ENCODE measurements around the gene NFE2. TPM values are rescaled to one million over a fixed set of nuclear protein-coding genes. Genes with fewer than 3 reads are reported as not detected.

The NFE2 gene
- total and polyA plus RNA-seq, 2 donors (not counting 3 experiments of a cell fraction or from before 2014, with no cell fraction given) = not detected

GRCh38 chr12:54341378-54342300 is 40.8 kb upstream of the NFE2 start:
- no TSS peak for BruUV-seq (replicated peaks)
- peaks cover 4% of the 10 kb centered on the region for H3K79me2 ChIP-seq (ENCODE audit: control insufficient read depth, insufficient read depth, low read length)

DNA sequence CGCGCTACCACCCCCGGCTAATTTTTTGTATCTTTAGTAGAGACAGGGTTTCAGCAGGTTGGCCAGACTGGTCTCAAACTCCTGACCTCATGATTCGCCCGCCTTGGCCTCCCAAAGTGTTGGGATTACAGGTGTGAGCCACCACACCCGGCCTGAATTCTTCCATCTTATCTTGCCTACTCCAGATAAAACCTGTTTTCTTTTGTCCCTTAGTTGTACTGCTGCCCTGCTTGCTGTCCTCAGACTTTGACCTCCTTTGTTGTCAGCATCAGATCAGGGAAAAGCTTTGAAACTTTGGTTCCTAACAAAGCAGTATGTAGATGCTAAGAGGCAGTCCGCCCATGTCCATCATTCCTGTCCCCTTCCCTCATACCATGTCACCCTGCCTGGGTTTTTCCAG is 40.0 kb upstream of the NFE2 start:
- Histone ChIP-seq H3K36me3 (ENCODE audit: control insufficient read depth in 2 of 2, extremely low read depth in 1 of 2, insufficient read depth in 2 of 2, low read length in 2 of 2) (peaks cover 20 to 21% of the 10 kb centered on the region in 2 experiments), H3K27ac (ENCODE audit: insufficient read depth, low read depth, low read length) (no peak overlapping the region), H3K9me1 (replicated peaks; ENCODE audit: control insufficient read depth, extremely low read depth, insufficient read depth, low read length) (no peaks in the 10 kb centered on the region), H3K79me2 (ENCODE audit: control insufficient read depth, insufficient read depth, low read length) (peaks cover 4% of the 10 kb centered on the region), H3K4me2 (ENCODE audit: insufficient read depth, low read length) (no peak overlapping the region), H2AFZ (ENCODE audit: low read depth, low read length) (no peak overlapping the region), H3K4me3 (replicated peaks in 1 of 3; ENCODE audit: insufficient read depth in 1 of 3, low read depth in 1 of 3, low read length in 3 of 3) (no peak overlapping the region), H3K9ac (replicated peaks; ENCODE audit: extremely low read depth, insufficient read depth, low read length) (no peak overlapping the region), H3K4me1 (ENCODE audit: control insufficient read depth, extremely low read depth, insufficient read depth, low read length) (no peaks in the 10 kb centered on the region), H3K9me3 (replicated peaks; ENCODE audit: control insufficient read depth, insufficient read depth, low read length) (no peaks in the 10 kb centered on the region), H3K27me3 (ENCODE audit: control insufficient read depth in 2 of 2, insufficient read depth in 2 of 2, low read length in 2 of 2) (no peaks in the 10 kb centered on the region), H4K20me1 (replicated peaks; ENCODE audit: control insufficient read depth, extremely low read depth, insufficient read depth, low read length) (no peaks in the 10 kb centered on the region)
- TF ChIP-seq POLR2A (IDR thresholded peaks at IDR 0.05; ENCODE audit: low read depth, low read length) (no peak), MYC (IDR thresholded peaks at IDR 0.05; ENCODE audit: low read depth, low read length) (no peak), EZH2 (IDR thresholded peaks at IDR 0.05; ENCODE audit: borderline replicate concordance, low read depth, low read length, severe bottlenecking) (no peak)
- CTCF ChIA-PET = interaction anchor here (1.1 to 1.2 kb wide), 3 partner anchors 28 to 120 kb away, joined by 3 to 5 read pairs (median 3); no protein-coding TSS in a partner anchor
- no TSS peak for BruUV-seq (replicated peaks)
- DNase-seq (ENCODE audit: low read depth, low spot score) (no peak), FAIRE-seq (no peak)
- POLR2A ChIA-PET = no interaction called here
- intact Hi-C loops (cut with micrococcal nuclease) (no loop called here), dilution Hi-C loops (cut with MboI; ENCODE audit: extremely low pct_ligation_motif_present, low sequenced_read_pairs) (no loop called here)

More at GRCh38 chr12:54341378-54342300, 40.8 kb upstream of the NFE2 start:
- no peak for TF ChIP-seq EZH2 (IDR thresholded peaks at IDR 0.05; ENCODE audit: borderline replicate concordance, low read depth, low read length, severe bottlenecking)
- TF ChIP-seq, protein P1, sequence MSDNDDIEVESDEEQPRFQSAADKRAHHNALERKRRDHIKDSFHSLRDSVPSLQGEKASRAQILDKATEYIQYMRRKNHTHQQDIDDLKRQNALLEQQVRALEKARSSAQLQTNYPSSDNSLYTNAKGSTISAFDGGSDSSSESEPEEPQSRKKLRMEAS (IDR thresholded peaks at IDR 0.05; ENCODE audit: insufficient read depth, insufficient read length) = no peak
- TF ChIP-seq JUN (IDR thresholded peaks at IDR 0.05; ENCODE audit: borderline replicate concordance, insufficient read depth, insufficient read length, low read depth) = no peak
- Histone ChIP-seq H3K9me1 (replicated peaks; ENCODE audit: control insufficient read depth, extremely low read depth, insufficient read depth, low read length) (no peaks in the 10 kb centered on the region), H3K27ac (ENCODE audit: insufficient read depth, low read depth, low read length) (no peak overlapping the region), H2AFZ (ENCODE audit: low read depth, low read length) (no peak overlapping the region), H3K9me3 (replicated peaks; ENCODE audit: control insufficient read depth, insufficient read depth, low read length) (no peaks in the 10 kb centered on the region), H3K4me2 (ENCODE audit: insufficient read depth, low read length) (no peak overlapping the region), H3K9ac (replicated peaks; ENCODE audit: extremely low read depth, insufficient read depth, low read length) (no peak overlapping the region), H3K27me3 (ENCODE audit: control insufficient read depth in 2 of 2, insufficient read depth in 2 of 2, low read length in 2 of 2) (no peaks in the 10 kb centered on the region), H4K20me1 (replicated peaks; ENCODE audit: control insufficient read depth, extremely low read depth, insufficient read depth, low read length) (no peaks in the 10 kb centered on the region), H3K4me3 (replicated peaks in 1 of 3; ENCODE audit: insufficient read depth in 1 of 3, low read depth in 1 of 3, low read length in 3 of 3) (no peak overlapping the region), H3K36me3 (ENCODE audit: control insufficient read depth in 2 of 2, extremely low read depth in 1 of 2, insufficient read depth in 2 of 2, low read length in 2 of 2) (peaks cover 21 to 23% of the 10 kb centered on the region in 2 experiments), H3K4me1 (ENCODE audit: control insufficient read depth, extremely low read depth, insufficient read depth, low read length) (no peaks in the 10 kb centered on the region)
- DNase-seq (ENCODE audit: low read depth, low spot score) (no peak), FAIRE-seq (no peak)
- ChIA-PET CTCF (interaction anchor here (1.0 to 1.2 kb wide), 5 partner anchors 9 to 121 kb away, joined by 3 to 5 read pairs (median 3); no protein-coding TSS in a partner anchor), POLR2A (no interaction called here)
- dilution Hi-C loops (cut with MboI; ENCODE audit: extremely low pct_ligation_motif_present, low sequenced_read_pairs) (no loop called here), intact Hi-C loops (cut with micrococcal nuclease) (no loop called here)
